ENCODE data around the gene PTPRE. TPM values are rescaled to one million over a fixed set of nuclear protein-coding genes. Genes with fewer than 3 reads are reported as not detected.
"Not testable (repeated sequence)": the region's sequence is repeated elsewhere in the genome, so short reads cannot be mapped to it uniquely, and the experiment has no call there.

The PTPRE gene
- total RNA-seq, 4 donors from 2014 or later, result 17.4 to 23.0 (median 20.1) TPM

- TF ChIP-seq POLR2A (IDR thresholded peaks at IDR 0.05), result no peak
- no peak for TF ChIP-seq CTCF (IDR thresholded peaks at IDR 0.05)
- peak in 1 of 2 donors; percentile 52 for DNase-seq (ENCODE audit: low spot score in 2 of 2)
- intact Hi-C loops (cut with DNase I; ENCODE audit: low total_unique reads), result no loop called here
- H3K4me3 ChIP-seq (ENCODE audit: low read depth, poor library complexity, severe bottlenecking), result no peak overlapping the region
- WGBS, 2 donors, result 53 to 54% methylated on average over 12 of the region's 12 CpGs
Observed at GRCh38 chr10:128087884-128088709, 181.2 kb downstream of the PTPRE start.

GRCh38 chr10:128091636-128092210, 184.8 kb downstream of the PTPRE start:
- intact Hi-C loops (cut with DNase I; ENCODE audit: low total_unique reads), result no loop called here
- H3K4me3 ChIP-seq (ENCODE audit: low read depth, poor library complexity, severe bottlenecking), result no peak overlapping the region
- WGBS, 2 donors, result 76 to 78% methylated on average over 17 of the region's 17 CpGs
- DNase-seq (ENCODE audit: low spot score in 2 of 2), result peak in 1 of 2 donors; percentile 62
- no peak for TF ChIP-seq CTCF (IDR thresholded peaks at IDR 0.05)
- no peak for TF ChIP-seq POLR2A (IDR thresholded peaks at IDR 0.05)

- 56 to 83% methylated on average over 3 of the region's 3 CpGs for WGBS, 2 donors
- TF ChIP-seq CTCF (IDR thresholded peaks at IDR 0.05) (no peak), POLR2A (IDR thresholded peaks at IDR 0.05) (no peak)
- DNase-seq (ENCODE audit: low spot score in 2 of 2), result no peak
- H3K4me3 ChIP-seq (ENCODE audit: low read depth, poor library complexity, severe bottlenecking), result no peak overlapping the region
- intact Hi-C loops (cut with DNase I; ENCODE audit: low total_unique reads), result no loop called here
Observed at GRCh38 chr10:128092454-128092853, 185.6 kb downstream of the PTPRE start.

- intact Hi-C loops (cut with DNase I; ENCODE audit: low total_unique reads), result not testable (repeated sequence)
- WGBS, 2 donors, result 93 to 98% methylated on average over 4 of the region's 4 CpGs
Observed at GRCh38 chr10:128094596-128094995, 187.7 kb downstream of the PTPRE start.

GRCh38 chr10:128095027-128095752, 188.3 kb downstream of the PTPRE start:
- H3K4me3 ChIP-seq (ENCODE audit: low read depth, poor library complexity, severe bottlenecking), result no peak overlapping the region
- WGBS, 2 donors, result 70 to 78% methylated on average over 11 of the region's 11 CpGs
- intact Hi-C loops (cut with DNase I; ENCODE audit: low total_unique reads), result no loop called here
- no peak for TF ChIP-seq CTCF (IDR thresholded peaks at IDR 0.05)
- TF ChIP-seq POLR2A (IDR thresholded peaks at IDR 0.05), result no peak
- DNase-seq (ENCODE audit: low spot score in 2 of 2), result peak in 1 of 2 donors; percentile 82

More at GRCh38 chr10:128094596-128094995, 187.7 kb downstream of the PTPRE start:
- not testable (repeated sequence) for H3K4me3 ChIP-seq (ENCODE audit: low read depth, poor library complexity, severe bottlenecking)
- peak in 1 of 2 donors; percentile 20 for DNase-seq (ENCODE audit: low spot score in 2 of 2)

Measured in lower leg skin (tissue), 4 donors.